GM18519 (cell line): ENCODE data around the gene ADAMTS1.

Experiments
- ATAC-seq: cut with Tn5 transposase; IDR thresholded peaks from one replicate; pipeline ENCODE4 v1.9.1; 2021; ENCODE audit warnings: mild to moderate bottlenecking, moderate library complexity; ENCODE audit not compliant: unreplicated experiment, low FRiP score

ADAMTS1 gene

GRCh38 chr21:26818906-26819305 lies 26.3 kb downstream of the ADAMTS1 start:
- no peak for ATAC-seq

GRCh38 chr21:26815197-26815596 lies 30.0 kb downstream of the ADAMTS1 start:
- no peak for ATAC-seq

- ATAC-seq: no peak
Measured at GRCh38 chr21:26814386-26814785, 30.8 kb downstream of the ADAMTS1 start.

GRCh38 chr21:26813426-26813998 lies 31.7 kb downstream of the ADAMTS1 start:
- ATAC-seq: no peak

GRCh38 chr21:26812173-26812572 lies 33.0 kb downstream of the ADAMTS1 start:
- no peak for ATAC-seq

- ATAC-seq: no peak
Measured at GRCh38 chr21:26811482-26811881, 33.7 kb downstream of the ADAMTS1 start.

- no peak for ATAC-seq
Measured at GRCh38 chr21:26810676-26811415, 34.4 kb downstream of the ADAMTS1 start.

GRCh38 chr21:26810266-26810665 lies 34.9 kb downstream of the ADAMTS1 start:
- ATAC-seq: no peak

GRCh38 chr21:26809745-26810144 lies 35.5 kb downstream of the ADAMTS1 start:
- no peak for ATAC-seq

GRCh38 chr21:26806801-26807295 lies 38.4 kb downstream of the ADAMTS1 start:
- ATAC-seq: no peak

- no peak for ATAC-seq
Measured at GRCh38 chr21:26804895-26805609, 40.2 kb downstream of the ADAMTS1 start.

- no peak for ATAC-seq
Measured at GRCh38 chr21:26801498-26801897, 43.7 kb downstream of the ADAMTS1 start.

- no peak for ATAC-seq
Measured at GRCh38 chr21:26800970-26801431, 44.2 kb downstream of the ADAMTS1 start.

GRCh38 chr21:26800455-26800854 lies 44.8 kb downstream of the ADAMTS1 start:
- no peak for ATAC-seq

GRCh38 chr21:26800001-26800400 lies 45.2 kb downstream of the ADAMTS1 start:
- no peak for ATAC-seq

GRCh38 chr21:26798856-26799751 lies 46.1 kb downstream of the ADAMTS1 start:
- ATAC-seq: no peak

GRCh38 chr21:26797878-26798456 lies 47.2 kb downstream of the ADAMTS1 start:
- ATAC-seq: no peak

- ATAC-seq: no peak
Measured at GRCh38 chr21:26795866-26796329, 49.3 kb downstream of the ADAMTS1 start.

GRCh38 chr21:26795412-26795805 lies 49.8 kb downstream of the ADAMTS1 start:
- ATAC-seq: no peak
